Large intestine (tissue), 3 donors: ENCODE data around the gene PIPOX. TPM values are rescaled to one million over a fixed set of nuclear protein-coding genes. Genes with fewer than 3 reads are reported as not detected.

Source experiments
- DNase-seq, 2 donors: peaks; one replicate each; pipeline versions ENCODE4 v3.0.0 to v3.0.0-alpha.2; 2013
- H3K27ac ChIP-seq: one replicate; pipeline ENCODE4 v1.5.1; 2013; ENCODE audit warnings: low read length
- H3K27me3 ChIP-seq: 2 replicates; pipeline ENCODE4 v1.6.1; 2013; ENCODE audit warnings: low read length; ENCODE audit not compliant: control insufficient read depth, insufficient read depth
- H3K36me3 ChIP-seq: 2 replicates; pipeline ENCODE4 v1.6.1; 2013; ENCODE audit warnings: low read length; ENCODE audit not compliant: control insufficient read depth, insufficient read depth
- H3K4me1 ChIP-seq: one replicate; pipeline ENCODE4 v1.6.1; 2013; ENCODE audit warnings: low read length; ENCODE audit not compliant: control insufficient read depth, insufficient read depth
- H3K4me3 ChIP-seq: one replicate; pipeline ENCODE4 v1.5.1; 2013; ENCODE audit warnings: low read length
- H3K9me3 ChIP-seq: one replicate; pipeline ENCODE4 v1.6.1; 2013; ENCODE audit warnings: mild to moderate bottlenecking, low read depth, low read length, moderate library complexity; ENCODE audit not compliant: control insufficient read depth
- WGBS: methylation state at CpG from one replicate; pipeline ENCODE4 v1.1.5; 2013; ENCODE audit warnings: low lambda C conversion rate; ENCODE audit not compliant: insufficient coverage; 5-methylcytosine and 5-hydroxymethylcytosine counted together
- polyA plus RNA-seq: library from polyadenylated mRNA; unstranded; fragments of 120-200 nt; gene quantifications from one replicate; pipeline ENCODE4 v1.2.1, GENCODE V29; 2013

The PIPOX gene
- polyA plus RNA-seq, 1 donor = 51.5 TPM

DNA sequence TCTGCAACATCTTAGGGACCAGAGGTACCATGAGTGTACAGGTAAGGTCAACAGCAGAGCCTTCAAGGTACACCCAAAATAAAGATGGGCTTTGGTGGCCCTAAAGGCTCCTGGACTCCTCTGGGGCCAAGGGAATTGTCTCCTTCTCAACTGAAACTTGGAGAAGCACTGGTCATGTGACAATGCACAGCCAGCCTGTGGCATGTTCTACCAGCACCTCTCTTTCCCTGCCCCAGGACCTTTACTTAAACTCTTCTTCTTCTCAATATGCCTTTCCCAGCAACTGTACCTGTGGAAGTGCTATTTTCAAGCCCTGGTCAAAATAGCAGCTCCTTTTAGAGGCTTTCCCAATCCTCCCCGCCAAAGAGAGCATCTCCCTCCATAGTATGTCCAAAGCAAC lies 28.4 kb downstream of the PIPOX start:
- Histone ChIP-seq H3K27me3 (no peaks in the 10 kb centered on the region), H3K4me1 (no peaks in the 10 kb centered on the region), H3K36me3 (peaks cover 6% of the 10 kb centered on the region), H3K4me3 (no peak overlapping the region), H3K9me3 (no peaks in the 10 kb centered on the region), H3K27ac (no peak overlapping the region)
- no CpG with 5 or more reads among the region's 1 CpG for WGBS
- DNase-seq = no peak

DNA sequence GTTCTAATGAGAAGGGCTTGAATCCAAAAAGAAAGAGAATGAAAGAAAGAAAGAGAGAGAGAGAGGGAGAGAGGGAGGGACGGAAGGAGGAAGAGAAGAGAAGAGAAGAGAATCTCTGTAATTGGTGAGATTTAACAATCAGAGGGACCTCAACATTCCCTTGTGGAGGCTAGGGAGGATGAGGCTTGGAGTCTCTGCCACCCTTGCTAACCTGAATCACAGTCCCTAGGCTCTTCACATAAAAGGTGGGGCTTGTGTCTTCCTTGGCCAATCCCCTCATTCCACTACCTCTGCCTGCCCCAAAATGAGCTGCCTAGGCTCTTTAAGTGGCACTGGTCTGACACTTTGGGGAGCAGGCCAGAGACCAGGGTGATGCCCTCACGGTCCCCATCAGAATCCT lies 30.1 kb downstream of the PIPOX start:
- no peak for DNase-seq
- H3K4me3 ChIP-seq = no peak overlapping the region
- 100% methylated on average over 1 of the region's 2 CpGs for WGBS
- H3K9me3 ChIP-seq = no peaks in the 10 kb centered on the region
- H3K4me1 ChIP-seq = no peaks in the 10 kb centered on the region
- peaks cover 20% of the 10 kb centered on the region for H3K36me3 ChIP-seq
- no peaks in the 10 kb centered on the region for H3K27me3 ChIP-seq
- H3K27ac ChIP-seq = no peak overlapping the region

DNA sequence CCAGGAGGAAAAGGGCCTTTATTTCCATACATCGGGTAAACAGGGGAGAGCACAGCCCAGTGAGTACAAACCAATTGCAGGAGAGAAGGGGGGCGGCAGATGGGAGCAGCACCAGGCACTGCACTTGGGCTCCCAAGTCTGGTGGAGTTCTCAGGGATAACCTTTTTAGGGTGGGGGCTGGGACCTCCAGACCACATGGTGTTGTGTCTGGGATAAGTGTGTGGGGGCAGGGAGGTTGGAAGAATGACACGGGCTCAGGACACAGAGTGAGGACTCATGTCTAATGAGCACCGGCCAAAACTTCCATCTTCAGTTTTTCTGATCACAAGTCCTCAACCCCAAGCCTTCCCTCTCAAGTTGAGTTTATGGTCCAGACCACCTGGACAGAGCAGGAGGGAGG lies 30.6 kb downstream of the PIPOX start:
- Histone ChIP-seq H3K9me3 (no peaks in the 10 kb centered on the region), H3K27ac (no peak overlapping the region), H3K36me3 (peaks cover 24% of the 10 kb centered on the region), H3K4me1 (no peaks in the 10 kb centered on the region), H3K27me3 (no peaks in the 10 kb centered on the region), H3K4me3 (no peak overlapping the region)
- DNase-seq = no peak
- WGBS = 71% methylated on average over 1 of the region's 4 CpGs

GRCh38 chr17:29074488-29074887 lies 31.5 kb downstream of the PIPOX start:
- Histone ChIP-seq H3K27me3 (no peaks in the 10 kb centered on the region), H3K4me1 (no peaks in the 10 kb centered on the region), H3K9me3 (no peaks in the 10 kb centered on the region), H3K36me3 (peaks cover 33% of the 10 kb centered on the region), H3K27ac (no peak overlapping the region), H3K4me3 (no peak overlapping the region)
- no CpG with 5 or more reads among the region's 12 CpGs for WGBS
- DNase-seq = no peak

- H3K4me3 ChIP-seq = no peak overlapping the region
- WGBS = 93% methylated on average over 2 of the region's 6 CpGs
- H3K4me1 ChIP-seq = no peaks in the 10 kb centered on the region
- H3K27me3 ChIP-seq = no peaks in the 10 kb centered on the region
- H3K36me3 ChIP-seq = peaks cover 46% of the 10 kb centered on the region
- peaks cover 6% of the 10 kb centered on the region for H3K9me3 ChIP-seq
- no peak overlapping the region for H3K27ac ChIP-seq
- DNase-seq = no peak
Measured at GRCh38 chr17:29076087-29076486, 33.1 kb downstream of the PIPOX start.

DNA sequence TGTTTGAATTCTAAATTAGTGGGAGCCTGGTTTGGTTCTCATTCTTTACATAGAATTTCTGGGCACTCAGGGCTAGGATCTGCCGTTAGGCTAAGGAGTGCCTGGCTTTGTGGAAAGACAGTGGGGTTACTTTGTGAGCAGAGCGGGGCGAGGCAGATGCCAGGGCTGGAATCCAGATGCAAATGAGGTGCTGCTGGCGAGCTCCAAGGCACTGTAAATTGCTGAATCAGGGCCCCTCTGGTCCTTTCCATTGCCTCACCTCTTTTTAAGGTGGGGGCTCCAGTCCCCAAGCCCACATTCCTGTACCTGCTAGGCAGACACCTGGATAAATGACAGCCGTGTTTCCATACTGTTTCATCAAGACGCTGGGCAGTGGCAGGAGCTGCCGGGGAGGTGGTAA lies 33.8 kb downstream of the PIPOX start:
- Histone ChIP-seq H3K27ac (no peak overlapping the region), H3K36me3 (peaks cover 51% of the 10 kb centered on the region), H3K4me1 (no peaks in the 10 kb centered on the region), H3K9me3 (peaks cover 6% of the 10 kb centered on the region), H3K4me3 (no peak overlapping the region), H3K27me3 (no peaks in the 10 kb centered on the region)
- DNase-seq = no peak
- no CpG with 5 or more reads among the region's 7 CpGs for WGBS

DNA sequence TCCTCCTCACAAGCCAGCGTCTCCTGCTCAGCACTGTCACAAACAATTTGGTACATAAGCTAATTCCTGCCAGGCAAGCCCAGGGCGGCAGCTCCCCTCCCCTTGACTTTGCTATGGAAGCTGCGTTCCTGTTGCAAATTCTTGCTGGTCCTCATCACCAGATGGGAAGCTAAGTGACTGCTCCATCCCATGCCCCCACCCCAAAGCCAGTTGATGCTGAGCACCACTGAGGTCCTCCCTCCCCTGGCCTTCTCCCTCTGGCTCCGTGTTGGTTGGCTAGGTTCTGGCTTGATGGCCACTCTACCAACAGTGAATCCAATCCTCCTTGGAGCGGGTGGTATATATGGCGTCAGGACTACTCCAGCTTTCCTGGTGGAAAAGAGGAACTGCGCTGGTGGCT lies 34.4 kb downstream of the PIPOX start:
- Histone ChIP-seq H3K27ac (no peak overlapping the region), H3K9me3 (peaks cover 6% of the 10 kb centered on the region), H3K27me3 (no peaks in the 10 kb centered on the region), H3K4me1 (no peaks in the 10 kb centered on the region), H3K4me3 (no peak overlapping the region), H3K36me3 (peaks cover 57% of the 10 kb centered on the region)
- no CpG with 5 or more reads among the region's 7 CpGs for WGBS
- no peak for DNase-seq

DNA sequence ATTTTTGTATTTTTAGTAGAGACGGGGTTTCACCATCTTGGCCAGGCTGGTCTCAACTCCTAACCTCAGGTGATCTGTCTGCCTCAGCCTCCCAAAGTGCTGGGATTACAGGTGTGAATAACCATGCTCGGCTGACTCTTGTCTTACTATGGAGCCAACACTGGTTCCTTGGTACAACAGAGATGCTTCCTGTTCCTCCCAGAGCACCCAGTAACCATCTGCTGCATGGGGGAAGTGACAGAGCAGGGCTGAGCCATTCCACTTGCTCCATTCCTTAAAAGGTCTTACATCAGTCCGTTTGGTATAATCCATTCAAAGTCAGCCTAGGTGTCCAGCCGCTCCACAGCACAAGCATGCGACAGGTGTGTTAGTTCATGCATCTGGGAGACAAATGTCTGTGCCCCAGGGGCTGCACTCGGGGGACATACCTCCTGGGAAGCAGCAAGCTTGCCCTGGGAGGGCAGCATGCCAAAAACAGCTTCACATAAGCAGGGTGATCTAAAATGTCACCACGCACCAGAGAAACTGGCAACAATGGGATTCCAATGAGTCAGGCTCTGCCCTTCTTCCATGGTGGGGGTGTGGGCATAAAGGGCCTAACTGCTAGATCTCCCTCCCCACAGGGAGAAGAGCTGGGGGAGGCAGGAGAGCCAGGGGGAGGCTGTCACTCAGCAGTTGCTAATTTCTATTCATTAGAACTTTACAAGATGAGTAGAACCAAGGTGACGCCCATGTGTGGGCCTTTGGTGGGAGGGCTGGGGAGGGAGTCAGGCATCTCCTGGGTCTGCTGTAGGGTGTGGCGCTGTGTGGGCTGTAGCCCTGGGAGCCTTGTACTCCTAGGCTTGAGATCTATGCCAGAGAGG lies 35.5 kb downstream of the PIPOX start:
- H3K9me3 ChIP-seq = peaks cover 6% of the 10 kb centered on the region
- no peak overlapping the region for H3K4me3 ChIP-seq
- peaks cover 66% of the 10 kb centered on the region for H3K36me3 ChIP-seq
- no CpG with 5 or more reads among the region's 9 CpGs for WGBS
- H3K27me3 ChIP-seq = no peaks in the 10 kb centered on the region
- H3K4me1 ChIP-seq = no peaks in the 10 kb centered on the region
- no peak for DNase-seq
- H3K27ac ChIP-seq = no peak overlapping the region

GRCh38 chr17:29079433-29079832 lies 36.5 kb downstream of the PIPOX start:
- DNase-seq = no peak
- Histone ChIP-seq H3K4me1 (no peaks in the 10 kb centered on the region), H3K9me3 (peaks cover 6% of the 10 kb centered on the region), H3K36me3 (peaks cover 72% of the 10 kb centered on the region), H3K4me3 (no peak overlapping the region), H3K27me3 (no peaks in the 10 kb centered on the region), H3K27ac (no peak overlapping the region)
- WGBS = 100% methylated on average over 3 of the region's 16 CpGs

DNA sequence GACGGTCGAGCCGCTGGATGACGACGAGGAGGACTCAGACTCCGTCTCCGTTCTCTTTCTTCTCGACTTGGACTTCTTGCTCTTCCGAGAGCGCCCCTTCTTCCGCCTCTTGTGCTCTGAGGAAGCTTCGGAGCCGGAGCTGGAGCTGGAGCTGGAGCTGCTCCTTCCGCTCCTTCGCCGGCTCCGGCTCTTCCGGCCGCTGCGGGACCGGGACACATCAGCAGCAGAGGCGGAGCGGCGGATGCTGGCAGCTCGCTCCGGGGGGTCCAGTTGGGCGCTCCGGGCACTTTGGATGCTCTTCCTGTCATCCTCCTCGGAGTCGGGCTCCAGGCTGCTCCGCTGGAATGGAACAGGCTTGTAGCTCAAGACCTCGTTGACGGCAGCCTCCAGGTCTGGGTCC lies 36.9 kb downstream of the PIPOX start:
- Histone ChIP-seq H3K27me3 (no peaks in the 10 kb centered on the region), H3K4me3 (no peak overlapping the region), H3K36me3 (peaks cover 73% of the 10 kb centered on the region), H3K27ac (no peak overlapping the region), H3K9me3 (peaks cover 6% of the 10 kb centered on the region), H3K4me1 (no peaks in the 10 kb centered on the region)
- 80% methylated on average over 5 of the region's 33 CpGs for WGBS
- no peak for DNase-seq

DNA sequence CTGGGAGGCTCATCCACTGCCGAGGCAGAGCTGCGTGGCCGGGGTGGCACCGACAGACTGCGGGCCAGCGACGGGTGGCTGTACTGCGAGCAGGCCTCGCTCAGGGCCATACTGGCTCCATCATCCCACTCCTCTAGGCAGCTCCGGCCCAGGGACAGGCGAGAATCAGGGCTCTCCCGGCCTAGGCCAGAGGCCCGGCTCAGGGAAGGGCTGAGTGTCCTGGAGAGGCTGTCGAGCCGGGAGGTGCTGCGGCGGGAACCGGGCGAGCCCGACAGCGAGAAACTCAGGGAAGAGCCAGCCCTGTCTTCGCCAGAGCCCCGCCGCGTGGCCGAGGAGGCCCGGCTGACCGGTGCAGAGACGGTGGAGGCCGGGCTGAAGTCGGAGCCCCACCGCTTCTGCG lies 37.4 kb downstream of the PIPOX start:
- Histone ChIP-seq H3K36me3 (peaks cover 78% of the 10 kb centered on the region), H3K27ac (no peak overlapping the region), H3K4me3 (no peak overlapping the region), H3K4me1 (peaks cover 2% of the 10 kb centered on the region), H3K9me3 (peaks cover 6% of the 10 kb centered on the region), H3K27me3 (no peaks in the 10 kb centered on the region)
- no CpG with 5 or more reads among the region's 33 CpGs for WGBS
- no peak for DNase-seq
